ENCODE results near the gene ME3. TPM values are rescaled to one million over a fixed set of nuclear protein-coding genes. Genes with fewer than 3 reads are reported as not detected.

The ME3 gene
- polyA plus RNA-seq, 1 experiment = 15.8 TPM

GRCh38 chr11:86508604-86509587 lies 163.5 kb downstream of the ME3 start:
- no peaks in the 10 kb centered on the region for H3K36me3 ChIP-seq (ENCODE audit: control insufficient read depth, insufficient read depth, low read length)
- H3K4me3 ChIP-seq (ENCODE audit: low read depth, low read length) = no peak overlapping the region
- no peaks in the 10 kb centered on the region for H3K27me3 ChIP-seq (ENCODE audit: control insufficient read depth, insufficient read depth, low read length)
- POLR2A ChIA-PET = interaction anchor here (0.6 kb wide), 1 partner anchor 142 kb away, joined by 3 read pairs; no protein-coding TSS in a partner anchor
- DNase-seq (ENCODE audit: low read depth) = no peak
- no peak for TF ChIP-seq CTCF (IDR thresholded peaks at IDR 0.05; ENCODE audit: insufficient read depth, low read depth, low read length)
- CTCF ChIA-PET = no interaction called here

GRCh38 chr11:86507249-86507845 lies 165.1 kb downstream of the ME3 start:
- POLR2A ChIA-PET = interaction anchor here (0.7 kb wide), 1 partner anchor 8 kb away, joined by 3 read pairs; no protein-coding TSS in a partner anchor
- H3K4me3 ChIP-seq (ENCODE audit: low read depth, low read length) = no peak overlapping the region
- no peaks in the 10 kb centered on the region for H3K36me3 ChIP-seq (ENCODE audit: control insufficient read depth, insufficient read depth, low read length)
- H3K27me3 ChIP-seq (ENCODE audit: control insufficient read depth, insufficient read depth, low read length) = no peaks in the 10 kb centered on the region
- DNase-seq (ENCODE audit: low read depth) = no peak
- CTCF ChIA-PET = interaction anchor here (0.9 to 1.0 kb wide), 2 partner anchors 9 to 10 kb away, joined by 3 to 4 read pairs; no protein-coding TSS in a partner anchor
- TF ChIP-seq CTCF (IDR thresholded peaks at IDR 0.05; ENCODE audit: insufficient read depth, low read depth, low read length) = no peak

GRCh38 chr11:86506235-86506634 lies 166.2 kb downstream of the ME3 start:
- POLR2A ChIA-PET = no interaction called here
- CTCF ChIA-PET = interaction anchor here (1.0 kb wide), 1 partner anchor 11 kb away, joined by 4 read pairs; no protein-coding TSS in a partner anchor
- TF ChIP-seq CTCF (IDR thresholded peaks at IDR 0.05; ENCODE audit: insufficient read depth, low read depth, low read length) = no peak
- Histone ChIP-seq H3K27me3 (ENCODE audit: control insufficient read depth, insufficient read depth, low read length) (no peaks in the 10 kb centered on the region), H3K36me3 (ENCODE audit: control insufficient read depth, insufficient read depth, low read length) (no peaks in the 10 kb centered on the region), H3K4me3 (ENCODE audit: low read depth, low read length) (no peak overlapping the region)
- no peak for DNase-seq (ENCODE audit: low read depth)

GRCh38 chr11:86503131-86503530 lies 169.3 kb downstream of the ME3 start:
- H3K36me3 ChIP-seq (ENCODE audit: control insufficient read depth, insufficient read depth, low read length) = no peaks in the 10 kb centered on the region
- no peak for TF ChIP-seq CTCF (IDR thresholded peaks at IDR 0.05; ENCODE audit: insufficient read depth, low read depth, low read length)
- ChIA-PET POLR2A (no interaction called here), CTCF (no interaction called here)
- H3K4me3 ChIP-seq (ENCODE audit: low read depth, low read length) = no peak overlapping the region
- no peak for DNase-seq (ENCODE audit: low read depth)
- no peaks in the 10 kb centered on the region for H3K27me3 ChIP-seq (ENCODE audit: control insufficient read depth, insufficient read depth, low read length)

- no peaks in the 10 kb centered on the region for H3K27me3 ChIP-seq (ENCODE audit: control insufficient read depth, insufficient read depth, low read length)
- CTCF ChIA-PET = no interaction called here
These were observed 170.2 kb downstream of the ME3 start for GRCh38 chr11:86502137-86502642.

More at GRCh38 chr11:86502137-86502642, 170.2 kb downstream of the ME3 start:
- POLR2A ChIA-PET = no interaction called here
- Histone ChIP-seq H3K4me3 (ENCODE audit: low read depth, low read length) (no peak overlapping the region), H3K36me3 (ENCODE audit: control insufficient read depth, insufficient read depth, low read length) (no peaks in the 10 kb centered on the region)
- TF ChIP-seq CTCF (IDR thresholded peaks at IDR 0.05; ENCODE audit: insufficient read depth, low read depth, low read length) = no peak
- DNase-seq (ENCODE audit: low read depth) = no peak
